ENCODE results near the gene ADISSP. TPM values are rescaled to one million over a fixed set of nuclear protein-coding genes. Genes with fewer than 3 reads are reported as not detected.

The ADISSP gene
- polyA plus RNA-seq, 4 donors = 19.7 to 26.8 (median 24.1) TPM

GRCh38 chr20:3782597-3782996 is 15.0 kb upstream of the ADISSP start:
- no peak for DNase-seq (ENCODE audit: low read depth in 4 of 4, low spot score in 3 of 4)

GRCh38 chr20:3781153-3781910 is 13.8 kb upstream of the ADISSP start, which contains the start of gene SPEF1:
TSS of gene SPEF1 (minus strand) at chr20:3781448. CDS start at chr20:3781287, 161 bp downstream.
- DNase-seq (ENCODE audit: low read depth in 4 of 4, low spot score in 3 of 4) = peak in 3 of 4 donors; percentile 86 to 91 (median 89)

- DNase-seq (ENCODE audit: low read depth in 4 of 4, low spot score in 3 of 4) = no peak
Measured at GRCh38 chr20:3778976-3779375, 11.4 kb upstream of the ADISSP start.

- DNase-seq (ENCODE audit: low read depth in 4 of 4, low spot score in 3 of 4) = no peak
Measured at GRCh38 chr20:3777716-3778629, 10.4 kb upstream of the ADISSP start.

DNA sequence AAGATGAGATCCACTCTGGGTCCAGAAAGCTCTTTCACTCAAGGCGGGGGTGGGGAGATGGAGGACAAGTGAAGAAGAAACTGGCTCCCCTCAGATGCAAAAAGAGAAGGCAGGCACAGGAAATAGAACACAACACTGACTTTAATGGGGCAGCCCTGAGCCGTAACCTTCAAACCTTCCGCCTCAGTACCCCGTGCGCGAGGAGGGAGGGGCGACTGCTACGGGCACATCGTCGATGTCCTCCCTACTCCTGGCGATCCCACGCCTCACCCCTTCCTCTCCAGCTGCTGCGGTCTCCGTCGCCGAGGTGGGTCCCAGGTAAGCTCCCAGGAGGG is 9.8 kb upstream of the ADISSP start:
- no peak for DNase-seq (ENCODE audit: low read depth in 4 of 4, low spot score in 3 of 4)

DNA sequence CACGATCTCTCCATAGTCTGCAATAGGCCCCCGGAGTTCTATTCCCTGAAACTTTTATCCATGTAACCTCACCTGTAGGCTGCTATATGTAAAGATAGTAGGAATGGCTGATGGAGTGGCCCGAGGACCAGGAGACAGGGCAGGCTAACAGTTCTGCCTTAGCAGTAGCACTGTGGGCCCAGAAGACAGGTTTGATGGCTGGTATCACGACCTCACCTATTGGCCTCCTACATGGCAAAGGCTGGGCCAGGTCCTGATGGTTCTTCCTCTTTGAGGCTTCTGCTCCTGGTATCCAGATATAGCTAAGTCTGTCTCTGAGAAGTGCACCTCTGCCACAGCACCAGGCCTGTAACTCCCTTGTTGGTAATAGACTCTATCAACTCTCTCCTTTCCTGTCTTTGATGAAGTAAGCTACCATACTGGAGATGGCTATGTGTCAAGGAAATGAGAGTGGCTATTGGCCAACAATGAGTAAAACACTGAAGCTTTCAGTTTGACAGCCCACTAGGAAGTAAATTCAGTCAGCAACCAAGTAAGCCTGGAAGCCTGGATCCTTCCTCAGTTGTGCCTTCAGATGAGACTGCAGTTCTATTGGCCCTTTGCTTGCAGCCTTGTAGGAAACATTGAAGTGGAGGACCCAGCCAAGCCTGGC is 8.0 kb upstream of the ADISSP start:
- no peak for DNase-seq (ENCODE audit: low read depth in 4 of 4, low spot score in 3 of 4)

- no peak for DNase-seq (ENCODE audit: low read depth in 4 of 4, low spot score in 3 of 4)
Measured at GRCh38 chr20:3771552-3772058, 4.1 kb upstream of the ADISSP start.

DNA sequence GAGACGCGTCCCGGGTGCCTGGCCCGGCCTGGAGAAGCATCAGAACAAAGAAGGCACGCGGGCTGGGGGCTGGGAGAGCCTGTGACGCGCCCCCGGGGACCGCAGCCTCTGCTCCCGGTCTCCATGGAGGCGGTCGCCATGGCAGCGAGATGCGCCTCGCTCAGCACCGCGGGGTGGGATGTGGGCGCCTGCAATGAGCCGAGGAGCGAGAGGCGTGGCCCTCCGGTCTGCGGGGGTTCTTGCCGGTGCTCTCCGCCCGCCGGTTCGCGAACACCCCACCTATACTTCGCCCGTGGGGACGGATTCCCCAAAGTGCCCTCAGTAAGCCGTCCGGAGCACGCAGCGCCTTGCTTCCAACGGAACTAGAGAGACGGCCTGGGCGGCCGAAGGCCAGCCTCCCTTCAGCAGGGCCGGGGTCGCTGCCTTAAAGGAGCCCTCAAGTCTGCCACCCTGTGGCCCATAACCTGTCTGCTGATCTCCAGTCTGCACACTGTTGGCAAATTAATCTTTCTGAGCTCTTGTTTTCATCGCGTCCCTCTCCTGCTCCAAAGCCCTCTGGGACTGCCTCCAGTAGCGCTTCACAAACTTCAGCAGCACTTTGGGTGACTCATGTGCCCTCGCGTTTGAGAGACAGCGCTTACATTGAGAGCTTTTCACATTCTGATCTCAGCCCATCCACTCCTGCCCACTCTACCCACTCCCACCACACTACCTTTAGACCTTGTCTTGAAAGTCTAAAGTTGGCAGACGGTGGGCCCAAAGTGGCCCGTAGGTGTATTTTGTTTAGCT is 983 bp upstream of the ADISSP start:
- no peak for DNase-seq (ENCODE audit: low read depth in 4 of 4, low spot score in 3 of 4)

GRCh38 chr20:3767110-3767426 is 485 bp downstream of the ADISSP start:
- DNase-seq (ENCODE audit: low read depth in 4 of 4, low spot score in 3 of 4) = no peak

GRCh38 chr20:3766422-3767109 is 987 bp downstream of the ADISSP start:
- no peak for DNase-seq (ENCODE audit: low read depth in 4 of 4, low spot score in 3 of 4)

GRCh38 chr20:3765171-3765882 is 2.2 kb downstream of the ADISSP start:
- DNase-seq (ENCODE audit: low read depth in 4 of 4, low spot score in 3 of 4) = no peak

GRCh38 chr20:3764659-3765058 is 2.9 kb downstream of the ADISSP start:
- DNase-seq (ENCODE audit: low read depth in 4 of 4, low spot score in 3 of 4) = no peak

- no peak for DNase-seq (ENCODE audit: low read depth in 4 of 4, low spot score in 3 of 4)
Measured at GRCh38 chr20:3763671-3764601, 3.6 kb downstream of the ADISSP start.

GRCh38 chr20:3760655-3761348 is 6.8 kb downstream of the ADISSP start:
- DNase-seq (ENCODE audit: low read depth in 4 of 4, low spot score in 3 of 4) = no peak

DNA sequence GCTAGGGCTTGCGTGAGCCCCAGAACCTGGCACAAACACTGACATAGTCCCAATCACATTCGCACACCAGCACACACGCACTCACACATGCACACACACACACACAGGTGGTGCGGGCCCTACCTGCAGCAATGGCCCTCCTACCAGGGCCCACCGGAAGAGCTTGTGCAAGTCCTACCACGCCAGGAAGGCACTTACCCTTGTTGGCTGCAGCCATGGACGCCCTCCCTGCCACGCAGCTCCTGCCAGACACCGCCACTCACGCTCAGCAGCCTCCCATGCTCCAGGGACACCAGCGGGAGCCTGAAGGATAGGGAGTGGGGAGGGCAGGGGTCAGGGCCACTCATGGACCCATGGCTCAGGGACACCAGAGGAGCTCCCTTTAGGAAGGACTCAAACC is 7.7 kb downstream of the ADISSP start:
- DNase-seq (ENCODE audit: low read depth in 4 of 4, low spot score in 3 of 4) = no peak

DNA sequence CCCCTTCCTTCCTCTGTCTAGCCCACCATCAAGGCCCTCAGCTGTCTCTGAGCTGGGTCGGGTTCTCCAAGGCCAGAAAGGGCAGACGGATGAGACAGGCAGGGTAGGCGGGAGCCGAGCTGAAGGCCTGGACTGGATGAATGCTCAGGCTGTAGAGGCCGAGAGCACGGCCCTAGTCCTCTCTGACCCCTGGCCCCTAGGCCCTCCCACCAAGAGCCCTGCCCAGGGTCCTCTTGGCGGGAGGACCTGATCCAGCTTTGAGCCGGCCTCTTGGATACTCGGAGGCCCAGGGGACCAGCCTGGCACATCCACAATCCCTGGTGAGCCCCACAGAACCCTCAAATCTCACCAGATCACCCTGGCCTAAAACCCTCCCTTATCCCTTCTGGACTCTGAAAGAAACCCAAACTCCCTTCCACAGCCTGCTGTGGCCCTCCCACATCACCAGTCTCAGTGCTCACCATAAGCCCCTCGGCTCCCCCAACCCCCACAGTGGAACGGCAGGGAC is 8.2 kb downstream of the ADISSP start:
- DNase-seq (ENCODE audit: low read depth in 4 of 4, low spot score in 3 of 4) = no peak

DNA sequence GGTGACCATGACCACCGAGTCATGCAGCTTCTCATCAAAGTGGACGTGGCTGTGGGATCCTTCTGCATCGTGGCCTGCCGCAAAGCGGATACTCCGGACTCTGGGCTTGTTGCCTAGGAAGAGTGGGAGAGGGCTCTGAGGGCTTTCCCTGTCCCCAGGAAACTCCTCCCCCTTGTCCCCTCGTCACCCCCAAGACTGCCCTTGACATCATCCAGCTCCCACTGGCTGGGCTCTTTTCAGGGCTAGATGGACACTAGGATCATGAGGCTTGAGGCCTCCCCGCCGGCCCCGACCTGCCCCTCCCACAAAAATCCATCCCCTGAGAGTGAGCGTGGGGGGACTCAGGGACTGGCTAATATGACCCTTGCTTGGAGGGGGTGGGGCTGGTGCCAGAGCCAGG is 9.0 kb downstream of the ADISSP start:
- DNase-seq (ENCODE audit: low read depth in 4 of 4, low spot score in 3 of 4) = no peak
